ENCODE measurements around the gene NOCT. TPM values are rescaled to one million over a fixed set of nuclear protein-coding genes. Genes with fewer than 3 reads are reported as not detected.
"Not testable (repeated sequence)": the region's sequence is repeated elsewhere in the genome, so short reads cannot be mapped to it uniquely, and the experiment has no call there.

NOCT gene
- polyA plus RNA-seq, 3 donors from 2014 or later: 0.83 to 0.86 TPM; not detected in 1

- H3K9me3 Mint-ChIP-seq: no peaks in the 10 kb centered on the region
- peaks cover 8 to 21% (median 10%) of the 10 kb centered on the region in 3 donors for H3K27me3 Mint-ChIP-seq (ENCODE audit: low read depth in 3 of 3)
- H3K27ac Mint-ChIP-seq: peak overlapping the region in 2 of 6 donors; percentile 1 to 29
- no peaks in the 10 kb centered on the region for H3K36me3 Mint-ChIP-seq
- peaks cover 15 to 19% of the 10 kb centered on the region in 2 donors for H3K4me1 Mint-ChIP-seq
- DNase-seq: no peak
- no peak overlapping the region for H3K4me3 Mint-ChIP-seq
These were observed 3.6 kb downstream of the NOCT start for GRCh38 chr4:139018971-139019758.

- Mint-ChIP-seq H3K27ac (peak overlapping the region in 1 of 6 donors; percentile 7), H3K9me3 (no peaks in the 10 kb centered on the region), H3K27me3 (ENCODE audit: low read depth in 3 of 3) (peaks cover 3 to 18% (median 5%) of the 10 kb centered on the region in 3 donors), H3K4me3 (no peak overlapping the region), H3K4me1 (peaks cover 7 to 11% of the 10 kb centered on the region in 2 donors), H3K36me3 (no peaks in the 10 kb centered on the region)
- DNase-seq: no peak
These were observed 4.8 kb downstream of the NOCT start for GRCh38 chr4:139020384-139020783.

GRCh38 chr4:139021071-139021470, 5.5 kb downstream of the NOCT start:
- not testable (repeated sequence) for DNase-seq, H3K4me3 Mint-ChIP-seq, H3K27ac Mint-ChIP-seq, H3K4me1 Mint-ChIP-seq, H3K36me3 Mint-ChIP-seq, H3K9me3 Mint-ChIP-seq
- peaks cover 2 to 14% (median 3%) of the 10 kb centered on the region in 3 donors for H3K27me3 Mint-ChIP-seq (ENCODE audit: low read depth in 3 of 3)

GRCh38 chr4:139022835-139023234, 7.3 kb downstream of the NOCT start:
- H3K4me1 Mint-ChIP-seq: no peaks in the 10 kb centered on the region
- peaks cover 2 to 8% (median 3%) of the 10 kb centered on the region in 3 donors for H3K27me3 Mint-ChIP-seq (ENCODE audit: low read depth in 3 of 3)
- no peak overlapping the region for H3K27ac Mint-ChIP-seq
- H3K36me3 Mint-ChIP-seq: no peaks in the 10 kb centered on the region
- H3K4me3 Mint-ChIP-seq: no peak overlapping the region
- DNase-seq: no peak
- H3K9me3 Mint-ChIP-seq: no peaks in the 10 kb centered on the region

GRCh38 chr4:139024686-139025085, 9.1 kb downstream of the NOCT start:
- no peaks in the 10 kb centered on the region for H3K9me3 Mint-ChIP-seq
- H3K36me3 Mint-ChIP-seq: no peaks in the 10 kb centered on the region
- H3K4me3 Mint-ChIP-seq: no peak overlapping the region
- H3K4me1 Mint-ChIP-seq: no peaks in the 10 kb centered on the region
- H3K27ac Mint-ChIP-seq: peak overlapping the region in 1 of 6 donors; percentile 12
- no peak for DNase-seq
- peaks cover 2 to 14% (median 3%) of the 10 kb centered on the region in 3 donors for H3K27me3 Mint-ChIP-seq (ENCODE audit: low read depth in 3 of 3)

GRCh38 chr4:139025841-139026240, 10.3 kb downstream of the NOCT start:
- no peaks in the 10 kb centered on the region for H3K9me3 Mint-ChIP-seq
- H3K27ac Mint-ChIP-seq: no peak overlapping the region
- peaks cover 0 to 14% (median 3%) of the 10 kb centered on the region in 3 donors for H3K27me3 Mint-ChIP-seq (ENCODE audit: low read depth in 3 of 3)
- H3K4me1 Mint-ChIP-seq: peaks cover 2 to 5% of the 10 kb centered on the region in 2 donors
- DNase-seq: no peak
- H3K36me3 Mint-ChIP-seq: no peaks in the 10 kb centered on the region
- no peak overlapping the region for H3K4me3 Mint-ChIP-seq

- Mint-ChIP-seq H3K4me3 (no peak overlapping the region), H3K27me3 (ENCODE audit: low read depth in 3 of 3) (peaks cover 0 to 12% (median 3%) of the 10 kb centered on the region in 3 donors), H3K9me3 (no peaks in the 10 kb centered on the region), H3K27ac (no peak overlapping the region), H3K4me1 (peaks cover 3 to 10% of the 10 kb centered on the region in 2 donors), H3K36me3 (peaks cover 0 to 3% (median 0%) of the 10 kb centered on the region in 3 donors)
- DNase-seq: no peak
These were observed 12.2 kb downstream of the NOCT start for GRCh38 chr4:139027776-139028175.

GRCh38 chr4:139028191-139028661, 12.6 kb downstream of the NOCT start:
- peaks cover 0 to 12% (median 3%) of the 10 kb centered on the region in 3 donors for H3K27me3 Mint-ChIP-seq (ENCODE audit: low read depth in 3 of 3)
- peaks cover 3 to 10% of the 10 kb centered on the region in 2 donors for H3K4me1 Mint-ChIP-seq
- H3K27ac Mint-ChIP-seq: peak overlapping the region in 1 of 6 donors; percentile 50
- H3K36me3 Mint-ChIP-seq: peaks cover 0 to 3% (median 0%) of the 10 kb centered on the region in 3 donors
- H3K9me3 Mint-ChIP-seq: no peaks in the 10 kb centered on the region
- no peak overlapping the region for H3K4me3 Mint-ChIP-seq
- DNase-seq: no peak

- H3K4me3 Mint-ChIP-seq, DNase-seq, H3K27ac Mint-ChIP-seq, H3K9me3 Mint-ChIP-seq, H3K36me3 Mint-ChIP-seq: not testable (repeated sequence)
- Mint-ChIP-seq H3K4me1 (peaks cover 5 to 19% of the 10 kb centered on the region in 2 donors), H3K27me3 (ENCODE audit: low read depth in 3 of 3) (peaks cover 0 to 12% (median 3%) of the 10 kb centered on the region in 3 donors)
These were observed 14.3 kb downstream of the NOCT start for GRCh38 chr4:139029866-139030363.

- H3K9me3 Mint-ChIP-seq: no peaks in the 10 kb centered on the region
- DNase-seq: peak; percentile 67 to 73 (median 71)
- peaks cover 0 to 11% (median 0%) of the 10 kb centered on the region in 3 donors for H3K27me3 Mint-ChIP-seq (ENCODE audit: low read depth in 3 of 3)
- peak overlapping the region in 3 of 6 donors; percentile 11 to 24 (median 23) for H3K27ac Mint-ChIP-seq
- peaks cover 5 to 27% of the 10 kb centered on the region in 2 donors for H3K4me1 Mint-ChIP-seq
- peaks cover 0 to 7% (median 0%) of the 10 kb centered on the region in 3 donors for H3K36me3 Mint-ChIP-seq
- peak overlapping the region in 1 of 5 donors; percentile 1 for H3K4me3 Mint-ChIP-seq
These were observed 15.1 kb downstream of the NOCT start for GRCh38 chr4:139030614-139031235.

- H3K4me1 Mint-ChIP-seq: peaks cover 5 to 30% of the 10 kb centered on the region in 2 donors
These were observed 20.1 kb downstream of the NOCT start for GRCh38 chr4:139035650-139036049.

GRCh38 chr4:139036885-139037284, 21.3 kb downstream of the NOCT start:
- no peak overlapping the region for H3K27ac Mint-ChIP-seq
- peaks cover 2 to 32% of the 10 kb centered on the region in 2 donors for H3K4me1 Mint-ChIP-seq
- H3K27me3 Mint-ChIP-seq (ENCODE audit: low read depth in 3 of 3): peaks cover 0 to 9% (median 0%) of the 10 kb centered on the region in 3 donors
- H3K36me3 Mint-ChIP-seq: peaks cover 0 to 7% (median 0%) of the 10 kb centered on the region in 3 donors
- no peak for DNase-seq
- no peak overlapping the region for H3K4me3 Mint-ChIP-seq
- no peaks in the 10 kb centered on the region for H3K9me3 Mint-ChIP-seq

More at GRCh38 chr4:139035650-139036049, 20.1 kb downstream of the NOCT start:
- no peak for DNase-seq
- H3K4me3 Mint-ChIP-seq: no peak overlapping the region
- H3K27ac Mint-ChIP-seq: peak overlapping the region in 5 of 6 donors; percentile 21 to 64 (median 50)
- peaks cover 0 to 11% (median 0%) of the 10 kb centered on the region in 3 donors for H3K27me3 Mint-ChIP-seq (ENCODE audit: low read depth in 3 of 3)
- H3K9me3 Mint-ChIP-seq: no peaks in the 10 kb centered on the region
- peaks cover 0 to 10% (median 0%) of the 10 kb centered on the region in 3 donors for H3K36me3 Mint-ChIP-seq

- peaks cover 0 to 9% (median 0%) of the 10 kb centered on the region in 3 donors for H3K27me3 Mint-ChIP-seq (ENCODE audit: low read depth in 3 of 3)
- peak overlapping the region in 2 of 6 donors; percentile 12 to 64 for H3K27ac Mint-ChIP-seq
- H3K4me1 Mint-ChIP-seq: peaks cover 4 to 30% of the 10 kb centered on the region in 2 donors
- peaks cover 0 to 7% (median 0%) of the 10 kb centered on the region in 3 donors for H3K36me3 Mint-ChIP-seq
- no peak for DNase-seq
- H3K9me3 Mint-ChIP-seq: no peaks in the 10 kb centered on the region
- H3K4me3 Mint-ChIP-seq: no peak overlapping the region
These were observed 23.4 kb downstream of the NOCT start for GRCh38 chr4:139038874-139039443.

Measured in immature natural killer cell (primary cell).